Right ventricle myocardium inferior (tissue), 1 donor: Measurements from ENCODE around the gene MRPL51. TPM values are rescaled to one million over a fixed set of nuclear protein-coding genes. Genes with fewer than 3 reads are reported as not detected.
A peak's percentile ranks its signal among the peaks of the same experiment; 100 is the strongest.

Experiments
- ATAC-seq: fragments of 200-7000 bp; cut with Tn5 transposase; one replicate; pipeline ENCODE4 v1.9.1; 2020; ENCODE audit warnings: mild to moderate bottlenecking, moderate library complexity
- DNase-seq: peaks from one replicate; pipeline ENCODE4 v3.0.0; 2021; ENCODE audit errors: missing footprints
- intact Hi-C: fragments of 100-400 bp; cut with DNase I; formaldehyde crosslinking; loops from one replicate; pipeline ENCODE4 v1.11.0; 2022
- total RNA-seq: library from RNA; stranded (reverse); fragmentation: NEBNext Ultra II Directional; extraction: Animal tissue kit (Norgen Biotek cat#: 25700); gene quantifications from one replicate; pipeline ENCODE4 v1.2.1, GENCODE V29; 2021
- donor health status: DM: no; HTN: yes; CAD: no; lungs with severe emphysema.

The MRPL51 gene
- total RNA-seq, 1 donor from 2014 or later = 278 TPM

GRCh38 chr12:6450869-6451347 lies 42.2 kb downstream of the MRPL51 start:
- ATAC-seq (peak; percentile 7), DNase-seq (no peak)
- intact Hi-C loops = loop anchor here (5.0 kb wide), 1 partner anchor 114 kb away; no protein-coding TSS in a partner anchor

DNA sequence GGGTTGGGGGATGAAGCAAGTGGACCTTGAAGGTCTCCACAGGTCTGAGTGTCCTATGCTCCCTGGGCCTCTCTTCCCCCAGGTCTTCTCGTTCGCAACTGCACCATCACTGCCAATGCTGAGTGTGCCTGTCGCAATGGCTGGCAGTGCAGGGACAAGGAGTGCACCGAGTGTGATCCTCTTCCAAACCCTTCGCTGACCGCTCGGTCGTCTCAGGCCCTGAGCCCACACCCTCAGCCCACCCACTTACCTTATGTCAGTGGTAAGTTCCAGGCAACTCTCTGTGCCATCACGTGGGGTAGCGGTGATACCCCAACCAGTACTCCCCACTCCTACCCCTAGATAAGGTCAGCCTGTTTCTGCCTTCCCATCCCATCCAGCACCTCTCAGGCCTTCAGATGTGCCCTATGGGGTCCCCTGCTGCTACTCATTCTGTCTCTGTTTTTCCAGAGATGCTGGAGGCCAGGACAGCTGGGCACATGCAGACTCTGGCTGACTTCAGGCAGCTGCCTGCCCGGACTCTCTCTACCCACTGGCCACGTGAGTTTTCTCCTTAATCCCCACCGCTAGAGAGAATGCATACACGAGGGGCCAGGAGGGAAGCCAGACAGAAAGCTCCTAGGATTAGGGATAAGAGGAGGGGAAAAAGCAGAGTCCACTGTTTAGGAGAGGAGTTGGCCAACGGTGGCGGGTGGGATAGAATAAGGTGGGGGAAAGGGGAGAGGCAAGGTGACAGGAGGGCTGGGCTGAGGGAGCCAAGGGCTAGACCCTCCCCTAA lies 42.8 kb downstream of the MRPL51 start:
- no peak for ATAC-seq
- DNase-seq = no peak
- intact Hi-C loops = loop anchor here (5.0 kb wide), 1 partner anchor 113 kb away; no protein-coding TSS in a partner anchor

GRCh38 chr12:6444704-6445688 lies 48.1 kb downstream of the MRPL51 start, which contains the start of gene CD27:
TSS of gene CD27 (plus strand) at chr12:6444955. CDS start at chr12:6445096, 141 bp downstream.
- ATAC-seq (no peak), DNase-seq (no peak)
- intact Hi-C loops = no loop called here

DNA sequence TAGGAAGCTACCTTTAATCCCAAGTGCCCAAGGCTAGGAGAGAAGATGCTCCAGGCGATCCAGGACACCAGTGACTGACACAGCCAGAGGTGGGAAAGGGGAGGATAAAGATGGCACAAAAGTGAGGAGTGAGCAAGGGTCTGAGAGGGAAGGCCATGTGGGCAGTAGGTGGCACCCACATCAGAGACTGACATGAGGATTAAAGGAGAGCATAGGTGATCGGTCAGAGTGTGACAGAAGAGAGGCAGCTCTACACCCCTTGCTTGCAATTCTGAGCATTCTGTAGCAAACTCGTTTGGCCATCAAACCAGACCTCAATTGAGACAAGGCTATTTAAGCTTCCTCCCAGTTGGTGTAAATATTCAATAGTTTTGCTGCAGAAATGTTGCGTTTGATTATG lies 49.0 kb downstream of the MRPL51 start:
- no peak for DNase-seq
- intact Hi-C loops = no loop called here
- ATAC-seq = no peak

GRCh38 chr12:6443361-6443983 lies 49.6 kb downstream of the MRPL51 start:
- no peak for DNase-seq

DNA sequence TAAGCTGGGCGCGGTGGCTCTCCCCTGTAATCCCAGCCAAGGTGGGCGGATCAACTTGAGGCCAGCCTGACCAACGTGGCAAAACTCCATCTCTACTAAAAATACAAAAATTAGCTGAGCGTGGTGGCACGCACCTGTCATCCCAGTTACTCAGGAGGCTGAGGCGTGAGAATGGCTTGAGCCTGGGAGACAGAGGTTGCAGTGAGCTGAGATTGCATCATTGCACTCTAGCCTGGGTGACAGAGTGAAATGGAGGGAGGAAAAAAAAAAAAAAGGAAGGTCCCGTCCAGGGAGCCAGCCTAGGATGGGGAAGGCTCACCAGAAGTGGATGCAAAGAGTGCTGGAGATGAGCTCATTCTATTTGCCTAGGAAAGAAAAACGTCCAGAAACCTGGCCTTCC lies 50.2 kb downstream of the MRPL51 start:
- no peak for DNase-seq
- ATAC-seq = no peak
- intact Hi-C loops = no loop called here

More at GRCh38 chr12:6443361-6443983, 49.6 kb downstream of the MRPL51 start:
- intact Hi-C loops = no loop called here
- no peak for ATAC-seq

Other genes starting within 250 kb of the MRPL51 start
- 0.49 TPM for gene PLEKHG6, start 182.6 kb downstream of the MRPL51 start, total RNA-seq
- 59.8 TPM for gene TNFRSF1A, start 151.2 kb downstream of the MRPL51 start, total RNA-seq
- gene SCNN1A, start 117.7 kb downstream of the MRPL51 start, total RNA-seq = 0.46 TPM
- 34.3 TPM for gene LTBR, start 109.1 kb downstream of the MRPL51 start, total RNA-seq
- gene CD27, start 48.3 kb downstream of the MRPL51 start, total RNA-seq = not detected
- gene TAPBPL, start 41.2 kb downstream of the MRPL51 start, total RNA-seq = 15.7 TPM
- gene VAMP1, start 22.6 kb downstream of the MRPL51 start, total RNA-seq = 4.2 TPM
- 11.6 TPM for gene NCAPD2, start 840 bp upstream of the MRPL51 start, total RNA-seq
- gene GAPDH, start 41.3 kb upstream of the MRPL51 start, total RNA-seq = 4,337 TPM
- 15.9 TPM for gene IFFO1, start 62.8 kb upstream of the MRPL51 start, total RNA-seq
- 16.2 TPM for gene NOP2, start 75.0 kb upstream of the MRPL51 start, total RNA-seq
- 165 TPM for gene CHD4, start 114.1 kb upstream of the MRPL51 start, total RNA-seq
- gene LPAR5, start 142.7 kb upstream of the MRPL51 start, total RNA-seq = 7.5 TPM
- gene ACRBP, start 154.2 kb upstream of the MRPL51 start, total RNA-seq = 1.2 TPM
- 21.1 TPM for gene ING4, start 169.9 kb upstream of the MRPL51 start, total RNA-seq
- gene ZNF384, start 196.1 kb upstream of the MRPL51 start, total RNA-seq = 26.0 TPM
- 0.27 TPM for gene PIANP, start 207.6 kb upstream of the MRPL51 start, total RNA-seq
- 83.1 TPM for gene COPS7A, start 230.8 kb upstream of the MRPL51 start, total RNA-seq